Fibroblast of peridontal ligament (primary cell): ENCODE measurements around the gene PRADC1.
"Not testable (repeated sequence)": the region's sequence is repeated elsewhere in the genome, so short reads cannot be mapped to it uniquely, and the experiment has no call there.

Experiments
- DNase-seq: peaks from one replicate; pipeline ENCODE4 v3.0.0-alpha.2; 2010; ENCODE audit errors: extremely low read depth

Gene PRADC1

DNA sequence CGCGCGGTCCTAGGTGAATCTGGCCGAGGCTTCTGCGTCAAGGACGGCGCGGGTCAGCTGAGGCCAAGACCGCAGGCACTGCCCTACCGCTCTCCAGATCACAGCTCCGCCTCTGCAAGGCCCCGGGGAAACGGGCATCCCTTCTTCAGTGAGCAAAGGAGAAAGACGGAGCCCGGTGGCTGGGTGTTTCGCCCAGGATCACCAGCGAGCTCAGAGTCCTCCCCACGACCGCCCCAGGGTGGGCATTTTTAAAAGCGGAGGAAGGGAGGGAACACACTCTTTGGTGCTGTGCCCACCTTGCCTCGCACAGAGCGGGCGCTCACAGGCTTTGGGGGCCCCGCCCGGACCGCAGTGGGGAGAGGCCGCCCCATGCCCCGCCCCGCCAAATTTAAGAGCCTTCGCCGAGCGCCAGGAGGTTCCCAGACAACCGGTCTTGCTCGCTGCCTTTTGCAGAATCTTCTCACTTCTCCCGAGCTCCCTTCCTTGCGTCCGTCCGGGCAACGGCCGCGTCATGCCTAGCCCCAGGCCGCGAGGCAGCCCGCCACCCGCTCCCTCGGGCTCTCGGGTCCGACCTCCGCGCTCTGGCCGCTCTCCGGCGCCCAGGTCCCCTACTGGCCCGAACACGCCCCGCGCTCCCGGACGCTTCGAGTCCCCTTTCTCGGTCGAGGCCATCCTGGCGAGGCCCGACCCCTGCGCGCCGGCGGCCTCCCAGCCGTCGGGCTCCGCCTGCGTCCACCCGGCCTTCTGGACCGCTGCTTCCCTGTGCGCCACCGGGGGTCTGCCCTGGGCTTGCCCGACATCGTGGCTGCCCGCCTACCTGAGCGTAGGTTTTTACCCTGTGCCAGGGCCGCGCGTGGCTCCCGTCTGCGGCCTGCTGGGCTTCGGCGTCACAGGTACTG, 30.6 kb downstream of the PRADC1 start, which contains the start of gene NOTO:
Gene NOTO (plus strand): TSS at position 419 of the 899 bp plus-strand sequence. CDS start 93 bp downstream, at position 512.
- DNase-seq: no peak

- not testable (repeated sequence) for DNase-seq
These were observed 32.8 kb downstream of the PRADC1 start for GRCh38 chr2:73200281-73200680.

GRCh38 chr2:73197579-73197978, 35.5 kb downstream of the PRADC1 start:
- DNase-seq: no peak

DNA sequence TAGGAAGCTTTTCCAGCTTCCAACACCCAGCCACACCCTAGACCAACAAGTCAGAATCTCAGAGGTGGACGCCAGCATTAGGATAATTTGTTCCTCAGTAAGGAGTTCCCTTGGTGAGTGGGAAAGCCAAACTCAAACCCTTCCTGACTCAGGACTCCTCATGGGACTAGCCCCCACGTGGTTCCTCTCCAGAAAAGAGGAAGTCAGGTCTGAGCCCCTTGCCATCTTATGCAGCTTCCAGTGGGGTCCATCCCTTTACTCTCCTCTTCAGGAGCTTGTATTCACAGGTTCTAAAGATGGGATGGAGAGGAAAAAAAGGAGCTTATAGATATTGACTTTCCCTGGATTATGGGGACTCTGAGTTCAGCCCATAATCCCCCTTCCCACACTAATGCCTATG, 45.5 kb downstream of the PRADC1 start:
- no peak for DNase-seq

DNA sequence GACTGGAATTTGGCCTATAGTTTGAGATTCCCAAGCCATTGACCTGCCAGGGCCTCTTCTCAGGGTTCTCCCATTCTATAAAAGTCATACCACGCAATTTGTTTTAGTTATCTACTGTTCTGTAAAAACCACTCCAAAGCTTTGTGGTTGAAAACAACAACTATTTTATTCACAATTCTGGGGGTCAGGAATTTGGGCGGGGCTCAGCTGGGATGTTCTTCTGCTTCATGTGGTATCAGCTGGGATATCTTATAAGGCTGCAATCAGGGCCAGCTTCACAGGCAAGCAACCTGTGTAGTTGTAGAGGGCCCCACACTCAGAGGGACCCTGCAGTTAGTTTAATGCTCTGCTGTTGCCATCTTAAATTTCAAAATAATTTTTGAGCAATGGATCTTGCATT, 47.1 kb downstream of the PRADC1 start:
- DNase-seq: no peak
